ENCODE data around the gene MED31.
"Not testable (repeated sequence)": the region's sequence is repeated elsewhere in the genome, so short reads cannot be mapped to it uniquely, and the experiment has no call there.

MED31 gene

GRCh38 chr17:6676802-6677157, 25.4 kb upstream of the MED31 start:
- DNase-seq: no peak

GRCh38 chr17:6675201-6675825, 23.9 kb upstream of the MED31 start:
- no peak for DNase-seq

- no peak for DNase-seq
Observed at GRCh38 chr17:6674586-6674985, 23.2 kb upstream of the MED31 start.

- no peak for DNase-seq
Observed at GRCh38 chr17:6671431-6671830, 20.0 kb upstream of the MED31 start.

GRCh38 chr17:6670999-6671398, 19.6 kb upstream of the MED31 start:
- DNase-seq: no peak

- no peak for DNase-seq
Observed at GRCh38 chr17:6670571-6670970, 19.2 kb upstream of the MED31 start.

- no peak for DNase-seq
Observed at GRCh38 chr17:6669479-6670212, 18.2 kb upstream of the MED31 start.

GRCh38 chr17:6668727-6669425, 17.5 kb upstream of the MED31 start:
- no peak for DNase-seq

- DNase-seq: no peak
Observed at GRCh38 chr17:6668219-6668618, 16.8 kb upstream of the MED31 start.

GRCh38 chr17:6667516-6667915, 16.1 kb upstream of the MED31 start:
- no peak for DNase-seq

GRCh38 chr17:6666557-6666956, 15.2 kb upstream of the MED31 start:
- DNase-seq: no peak

- DNase-seq: peak; percentile 41
Observed at GRCh38 chr17:6666077-6666521, 14.7 kb upstream of the MED31 start.

GRCh38 chr17:6663200-6663599, 11.8 kb upstream of the MED31 start:
- not testable (repeated sequence) for DNase-seq

GRCh38 chr17:6661464-6661848, 10.1 kb upstream of the MED31 start:
- DNase-seq: no peak

GRCh38 chr17:6660805-6661463, 9.5 kb upstream of the MED31 start:
- DNase-seq: no peak

GRCh38 chr17:6660101-6660500, 8.7 kb upstream of the MED31 start:
- DNase-seq: no peak

GRCh38 chr17:6658411-6658810, 7.0 kb upstream of the MED31 start:
- not testable (repeated sequence) for DNase-seq

GRCh38 chr17:6657633-6658287, 6.4 kb upstream of the MED31 start:
- no peak for DNase-seq

- DNase-seq: peak; percentile 5
Observed at GRCh38 chr17:6656797-6657632, 5.6 kb upstream of the MED31 start.

GRCh38 chr17:6655732-6656361, 4.4 kb upstream of the MED31 start:
- not testable (repeated sequence) for DNase-seq
